H1 (cell line): ENCODE data around the gene RIPPLY3. TPM values are rescaled to one million over a fixed set of nuclear protein-coding genes. Genes with fewer than 3 reads are reported as not detected.

ENCODE experiments used
- polyA plus RNA-seq, 7 experiments: library from polyadenylated mRNA; depleted of rRNA in 3 of 7; stranded (reverse) in 5 of 7; unstranded in 2 of 7; fragments of >200 nt in 5 of 7; fragments of 200-250 nt in 2 of 7; gene quantifications; 1 replicate in 5 of 7; 2 replicates in 1 of 7; 4 replicates in 1 of 7; pipeline versions ENCODE4 v1.2.1 to v1.2.3, GENCODE V29; 2011 to 2013; ENCODE audit warnings: missing spikeins in 2 of 7, mixed read lengths in 2 of 7
- small RNA-seq: library from polyadenylated mRNA; stranded (forward); fragments of <200 nt; extraction: miRNeasy Mini kit (QIAGEN cat#:217004); gene quantifications from one replicate; pipeline ENCODE3, GENCODE V24; 2013; ENCODE audit not compliant: insufficient read depth
- total RNA-seq: library from RNA; stranded (reverse); fragmentation: NEBNext Ultra II Directional; extraction: Animal tissue kit (Norgen Biotek cat#: 25700); gene quantifications from 2 replicates; pipeline ENCODE4 v1.2.1, GENCODE V29; 2021

Gene RIPPLY3
- total and polyA plus RNA-seq, 2 of the 8 experiments (the other 6 are each of a cell fraction or from before 2014, with no cell fraction given) = 2.0 to 2.2 TPM

Small RNA genes lying within 50 kb of the gene (small RNA-seq; reads per million reads assigned to genes)
- gene RF00019 = not detected
- gene RNU6-696P = not detected

Other genes starting within 250 kb of the RIPPLY3 start
- gene HLCS, start 40.0 kb upstream of the RIPPLY3 start, total RNA-seq = 12.2 and 14.2 TPM in 2 replicates
- gene HLCS, start 40.0 kb upstream of the RIPPLY3 start, polyA plus RNA-seq (2011; rRNA removed) = 4.7 and 5.1 TPM in 2 replicates
- gene PIGP, start 66.4 kb downstream of the RIPPLY3 start, total RNA-seq = 11.3 and 12.9 TPM in 2 replicates
- 10.2 and 18.0 TPM in 2 replicates for gene PIGP, start 66.4 kb downstream of the RIPPLY3 start, polyA plus RNA-seq (2011; rRNA removed)
- gene TTC3, start 66.6 kb downstream of the RIPPLY3 start, total RNA-seq = 36.2 and 39.8 TPM in 2 replicates
- gene TTC3, start 66.6 kb downstream of the RIPPLY3 start, polyA plus RNA-seq (2011; rRNA removed) = 6.5 and 11.0 TPM in 2 replicates